ENCODE results near the gene FFAR1. TPM values are rescaled to one million over a fixed set of nuclear protein-coding genes. Genes with fewer than 3 reads are reported as not detected.

FFAR1 gene
- total and polyA plus RNA-seq, 2 experiments from 2014 or later = not detected

GRCh38 chr19:35381926-35382325, 34.2 kb downstream of the FFAR1 start:
- H3K27ac ChIP-seq = no peak overlapping the region
- TF ChIP-seq, protein P1, sequence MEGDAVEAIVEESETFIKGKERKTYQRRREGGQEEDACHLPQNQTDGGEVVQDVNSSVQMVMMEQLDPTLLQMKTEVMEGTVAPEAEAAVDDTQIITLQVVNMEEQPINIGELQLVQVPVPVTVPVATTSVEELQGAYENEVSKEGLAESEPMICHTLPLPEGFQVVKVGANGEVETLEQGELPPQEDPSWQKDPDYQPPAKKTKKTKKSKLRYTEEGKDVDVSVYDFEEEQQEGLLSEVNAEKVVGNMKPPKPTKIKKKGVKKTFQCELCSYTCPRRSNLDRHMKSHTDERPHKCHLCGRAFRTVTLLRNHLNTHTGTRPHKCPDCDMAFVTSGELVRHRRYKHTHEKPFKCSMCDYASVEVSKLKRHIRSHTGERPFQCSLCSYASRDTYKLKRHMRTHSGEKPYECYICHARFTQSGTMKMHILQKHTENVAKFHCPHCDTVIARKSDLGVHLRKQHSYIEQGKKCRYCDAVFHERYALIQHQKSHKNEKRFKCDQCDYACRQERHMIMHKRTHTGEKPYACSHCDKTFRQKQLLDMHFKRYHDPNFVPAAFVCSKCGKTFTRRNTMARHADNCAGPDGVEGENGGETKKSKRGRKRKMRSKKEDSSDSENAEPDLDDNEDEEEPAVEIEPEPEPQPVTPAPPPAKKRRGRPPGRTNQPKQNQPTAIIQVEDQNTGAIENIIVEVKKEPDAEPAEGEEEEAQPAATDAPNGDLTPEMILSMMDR (IDR thresholded peaks at IDR 0.05; ENCODE audit: poor library complexity) = no peak
- TF ChIP-seq EZH2phosphoT487 (IDR thresholded peaks at IDR 0.05; ENCODE audit: low read depth, severe bottlenecking, unreplicated experiment) (no peak), EZH2 (IDR thresholded peaks at IDR 0.05; ENCODE audit: borderline replicate concordance) (no peak)
- H2AFZ ChIP-seq = no peak overlapping the region
- H3K79me2 ChIP-seq = no peaks in the 10 kb centered on the region
- 86% methylated on average over 6 of the region's 6 CpGs for WGBS (ENCODE audit: low lambda C conversion rate, missing lambda C conversion rate)
- no peaks in the 10 kb centered on the region for H3K27me3 ChIP-seq
- H3K4me3 ChIP-seq = no peak overlapping the region
- peaks cover 14% of the 10 kb centered on the region for H3K4me1 ChIP-seq (ENCODE audit: insufficient read depth)
- no peaks in the 10 kb centered on the region for H3K9me2 ChIP-seq (replicated peaks; ENCODE audit: insufficient read depth)
- DNase-seq (ENCODE audit: low spot score) = no peak
- H4K20me1 ChIP-seq (ENCODE audit: insufficient read depth, poor library complexity, severe bottlenecking) = no peaks in the 10 kb centered on the region
- H3K4me2 ChIP-seq = no peak overlapping the region
- H3K9me3 ChIP-seq (ENCODE audit: low read depth) = peaks cover 4% of the 10 kb centered on the region
- no peaks in the 10 kb centered on the region for H3K36me3 ChIP-seq (replicated peaks; ENCODE audit: insufficient read depth, low read depth)

DNA sequence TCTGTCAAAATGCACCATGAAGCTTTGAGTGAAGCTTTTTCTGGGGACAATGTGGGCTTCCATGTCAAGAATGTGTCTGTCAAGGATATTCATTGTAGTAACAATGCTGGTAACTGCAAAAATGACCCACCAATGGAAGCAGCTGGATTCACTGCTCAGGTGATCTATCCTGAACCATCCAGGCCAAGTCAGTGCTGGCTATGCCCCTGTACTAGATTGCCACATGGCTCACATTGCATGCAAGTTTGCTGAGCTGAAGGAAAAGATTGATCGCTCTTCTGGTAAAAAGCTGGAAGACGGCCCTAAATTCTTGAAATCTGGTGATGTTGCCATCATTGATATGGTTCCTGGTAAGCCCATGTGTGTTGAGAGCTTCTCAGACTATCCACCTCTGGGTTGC, 35.8 kb downstream of the FFAR1 start:
- H3K27me3 ChIP-seq = no peaks in the 10 kb centered on the region
- H4K20me1 ChIP-seq (ENCODE audit: insufficient read depth, poor library complexity, severe bottlenecking) = no peaks in the 10 kb centered on the region
- H3K4me3 ChIP-seq = no peak overlapping the region
- DNase-seq (ENCODE audit: low spot score) = no peak
- no peaks in the 10 kb centered on the region for H3K79me2 ChIP-seq
- no peak overlapping the region for H2AFZ ChIP-seq
- 92% methylated on average over 2 of the region's 2 CpGs for WGBS (ENCODE audit: low lambda C conversion rate, missing lambda C conversion rate)
- TF ChIP-seq, protein P1 (IDR thresholded peaks at IDR 0.05; ENCODE audit: poor library complexity) = no peak
- TF ChIP-seq EZH2phosphoT487 (IDR thresholded peaks at IDR 0.05; ENCODE audit: low read depth, severe bottlenecking, unreplicated experiment) = no peak
- peaks cover 4% of the 10 kb centered on the region for H3K9me3 ChIP-seq (ENCODE audit: low read depth)
- H3K4me1 ChIP-seq (ENCODE audit: insufficient read depth) = peaks cover 14% of the 10 kb centered on the region
- H3K36me3 ChIP-seq (replicated peaks; ENCODE audit: insufficient read depth, low read depth) = no peaks in the 10 kb centered on the region
- no peaks in the 10 kb centered on the region for H3K9me2 ChIP-seq (replicated peaks; ENCODE audit: insufficient read depth)
- H3K4me2 ChIP-seq = no peak overlapping the region
- H3K27ac ChIP-seq = no peak overlapping the region

- Histone ChIP-seq H3K36me3 (replicated peaks; ENCODE audit: insufficient read depth, low read depth) (no peaks in the 10 kb centered on the region), H3K79me2 (no peaks in the 10 kb centered on the region), H4K20me1 (ENCODE audit: insufficient read depth, poor library complexity, severe bottlenecking) (no peaks in the 10 kb centered on the region), H3K9me2 (replicated peaks; ENCODE audit: insufficient read depth) (no peaks in the 10 kb centered on the region), H2AFZ (no peak overlapping the region), H3K9me3 (ENCODE audit: low read depth) (peaks cover 4% of the 10 kb centered on the region), H3K4me2 (no peak overlapping the region), H3K4me3 (no peak overlapping the region), H3K27ac (peak overlapping the region; percentile 23), H3K27me3 (no peaks in the 10 kb centered on the region), H3K4me1 (ENCODE audit: insufficient read depth) (no peaks in the 10 kb centered on the region)
- no peak for TF ChIP-seq EZH2phosphoT487 (IDR thresholded peaks at IDR 0.05; ENCODE audit: low read depth, severe bottlenecking, unreplicated experiment)
- TF ChIP-seq, protein P1 (IDR thresholded peaks at IDR 0.05; ENCODE audit: poor library complexity) = no peak
- DNase-seq (ENCODE audit: low spot score) = no peak
- 93% methylated on average over 6 of the region's 6 CpGs for WGBS (ENCODE audit: low lambda C conversion rate, missing lambda C conversion rate)
These were observed 40.8 kb downstream of the FFAR1 start for GRCh38 chr19:35388277-35389054.

Data from hepatocyte (in vitro differentiated cells).